GM18517 (cell line): Measurements from ENCODE around the gene CTNNAL1.
"Not testable (repeated sequence)": the region's sequence is repeated elsewhere in the genome, so short reads cannot be mapped to it uniquely, and the experiment has no call there.

Experiments
- ATAC-seq: cut with Tn5 transposase; IDR thresholded peaks from one replicate; pipeline ENCODE4 v1.9.1; 2021; ENCODE audit warnings: mild to moderate bottlenecking, moderate library complexity; ENCODE audit not compliant: unreplicated experiment

Gene CTNNAL1, protein sequence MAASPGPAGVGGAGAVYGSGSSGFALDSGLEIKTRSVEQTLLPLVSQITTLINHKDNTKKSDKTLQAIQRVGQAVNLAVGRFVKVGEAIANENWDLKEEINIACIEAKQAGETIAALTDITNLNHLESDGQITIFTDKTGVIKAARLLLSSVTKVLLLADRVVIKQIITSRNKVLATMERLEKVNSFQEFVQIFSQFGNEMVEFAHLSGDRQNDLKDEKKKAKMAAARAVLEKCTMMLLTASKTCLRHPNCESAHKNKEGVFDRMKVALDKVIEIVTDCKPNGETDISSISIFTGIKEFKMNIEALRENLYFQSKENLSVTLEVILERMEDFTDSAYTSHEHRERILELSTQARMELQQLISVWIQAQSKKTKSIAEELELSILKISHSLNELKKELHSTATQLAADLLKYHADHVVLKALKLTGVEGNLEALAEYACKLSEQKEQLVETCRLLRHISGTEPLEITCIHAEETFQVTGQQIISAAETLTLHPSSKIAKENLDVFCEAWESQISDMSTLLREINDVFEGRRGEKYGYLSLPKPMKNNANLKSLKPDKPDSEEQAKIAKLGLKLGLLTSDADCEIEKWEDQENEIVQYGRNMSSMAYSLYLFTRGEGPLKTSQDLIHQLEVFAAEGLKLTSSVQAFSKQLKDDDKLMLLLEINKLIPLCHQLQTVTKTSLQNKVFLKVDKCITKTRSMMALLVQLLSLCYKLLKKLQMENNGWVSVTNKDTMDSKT

DNA sequence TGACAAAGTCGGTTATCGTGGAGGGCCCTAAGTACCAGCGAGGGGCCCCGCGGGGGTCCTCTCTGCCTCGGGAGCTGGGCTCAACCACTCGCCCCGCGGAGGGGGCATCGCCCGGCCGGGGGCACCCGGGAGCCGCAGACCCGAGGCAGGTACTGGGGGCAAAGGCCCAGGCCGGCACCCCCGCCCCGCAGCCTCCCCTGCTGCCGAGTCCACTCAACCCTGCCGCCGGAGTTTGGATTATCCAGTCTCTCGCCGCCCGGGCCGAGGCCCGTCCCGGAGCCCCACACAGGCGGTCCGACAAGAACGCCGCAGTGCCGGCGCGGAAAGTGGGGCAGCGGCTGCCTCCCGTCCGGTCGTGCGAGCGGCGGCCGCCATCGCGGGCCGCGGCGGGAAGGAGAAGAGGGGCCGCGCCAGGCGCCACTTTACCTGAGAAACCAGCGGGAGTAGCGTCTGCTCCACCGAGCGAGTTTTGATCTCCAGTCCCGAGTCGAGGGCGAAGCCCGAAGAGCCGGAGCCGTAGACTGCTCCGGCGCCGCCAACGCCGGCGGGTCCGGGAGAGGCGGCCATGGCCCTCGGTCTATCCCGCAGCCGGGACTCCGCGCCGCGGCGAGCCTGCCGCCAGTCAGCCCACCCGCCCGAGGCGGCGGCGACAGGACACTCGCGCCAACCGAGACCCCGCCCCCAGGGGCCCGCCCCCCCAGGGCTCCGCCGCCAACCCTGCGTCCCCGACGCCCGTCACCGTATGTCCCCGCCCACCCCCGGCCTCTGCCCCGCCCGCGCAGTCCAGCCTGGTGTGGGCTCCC is at the start of gene CTNNAL1:
Gene CTNNAL1, minus strand, starts transcription at position 624 of the 803 bp plus-strand sequence. Its CDS starts 57 bp downstream, at position 567.
- ATAC-seq, result peak; percentile 65

DNA sequence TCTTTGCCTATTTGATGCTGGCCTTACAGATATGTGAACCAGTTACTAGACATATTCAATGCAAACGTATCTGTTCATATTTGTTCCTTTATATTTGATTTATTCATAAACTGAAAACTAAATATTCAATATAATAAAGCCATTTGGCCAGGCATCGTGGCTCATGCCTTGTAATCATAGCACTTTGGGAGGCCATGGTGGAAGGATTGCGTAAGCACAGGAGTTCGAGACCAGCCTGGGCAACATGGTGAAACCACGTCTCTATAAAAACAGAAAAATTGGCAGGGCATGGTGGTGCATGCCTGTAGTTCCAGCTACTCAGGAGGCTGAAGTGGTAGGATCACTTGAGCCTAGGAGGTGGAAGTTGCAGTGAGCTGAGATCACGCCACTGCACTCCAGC is 49.2 kb upstream of the CTNNAL1 start:
- ATAC-seq, result no peak

DNA sequence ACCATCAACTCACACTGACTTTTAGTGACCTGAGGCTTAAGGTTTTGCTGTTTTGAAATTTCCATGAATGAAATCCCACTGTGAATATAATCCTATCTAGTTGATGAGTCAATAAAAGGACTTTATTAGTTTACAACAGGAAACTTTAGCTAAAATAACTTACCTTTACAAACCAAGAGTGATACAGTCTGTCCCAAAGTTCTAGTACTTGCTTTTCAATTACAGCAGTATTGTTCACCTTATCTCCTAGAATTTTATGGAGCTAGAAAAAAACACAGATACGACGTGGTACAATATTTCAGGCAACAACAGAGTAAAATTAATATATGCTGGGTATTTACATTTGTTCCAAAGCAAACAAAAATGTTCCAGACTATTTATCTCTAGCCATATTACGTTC is 46.9 kb upstream of the CTNNAL1 start:
- no peak for ATAC-seq

DNA sequence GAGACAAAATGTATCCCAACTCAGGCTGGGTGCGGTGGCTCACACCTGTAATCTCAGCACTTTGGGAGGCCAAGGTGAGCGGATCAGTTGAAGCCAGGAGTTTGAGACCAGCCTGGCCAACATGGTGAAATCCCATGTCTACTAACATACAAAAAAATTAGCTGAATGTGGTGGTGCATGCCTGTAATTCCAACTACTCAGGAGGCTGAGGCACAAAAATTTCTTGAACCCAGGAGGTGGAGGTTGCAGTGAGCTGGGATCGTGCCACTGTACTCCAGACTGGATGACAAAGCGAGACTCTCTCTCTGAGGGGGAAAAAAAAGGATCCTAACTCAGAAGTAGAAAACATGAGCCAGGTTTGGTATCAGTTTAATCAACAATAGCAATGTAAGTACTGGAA is 39.8 kb upstream of the CTNNAL1 start:
- ATAC-seq, result not testable (repeated sequence)

DNA sequence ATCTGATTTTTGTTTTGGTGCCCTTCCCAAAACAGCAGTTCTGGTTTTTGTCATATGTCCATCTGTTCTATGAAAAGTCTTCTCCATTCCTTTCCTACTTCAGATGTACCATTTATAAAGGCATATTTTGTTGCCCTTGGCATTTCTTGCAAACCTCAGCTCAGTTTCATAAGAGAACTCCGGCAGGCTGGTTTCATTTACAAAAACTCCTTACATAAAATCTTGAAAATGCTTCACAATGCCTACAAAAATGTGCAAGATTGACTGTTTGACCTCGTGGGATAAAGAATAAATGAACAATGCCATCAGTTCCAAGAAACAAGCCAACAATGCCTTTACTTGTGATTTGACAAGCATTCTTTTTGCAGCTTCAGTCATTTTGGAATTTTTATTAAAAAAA is 39.1 kb upstream of the CTNNAL1 start:
- ATAC-seq, result no peak

DNA sequence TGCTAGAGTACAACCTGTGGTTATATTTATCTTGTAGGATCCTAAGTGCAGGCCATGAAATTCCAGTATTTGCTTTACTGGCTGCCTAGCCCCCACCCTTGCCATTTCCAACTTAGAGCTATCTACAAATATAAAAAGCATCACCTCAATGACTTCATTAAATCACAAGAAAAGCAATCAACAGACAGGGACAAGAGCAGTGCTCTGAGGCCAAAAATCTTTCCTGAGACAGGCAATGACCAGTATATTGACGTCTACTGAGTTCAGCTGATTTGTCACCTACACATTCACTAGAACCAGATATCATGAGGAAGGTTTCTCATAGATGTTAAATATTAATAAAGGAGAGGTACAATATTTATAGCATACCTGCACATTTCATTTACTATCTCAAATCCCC is 38.4 kb upstream of the CTNNAL1 start:
- no peak for ATAC-seq

DNA sequence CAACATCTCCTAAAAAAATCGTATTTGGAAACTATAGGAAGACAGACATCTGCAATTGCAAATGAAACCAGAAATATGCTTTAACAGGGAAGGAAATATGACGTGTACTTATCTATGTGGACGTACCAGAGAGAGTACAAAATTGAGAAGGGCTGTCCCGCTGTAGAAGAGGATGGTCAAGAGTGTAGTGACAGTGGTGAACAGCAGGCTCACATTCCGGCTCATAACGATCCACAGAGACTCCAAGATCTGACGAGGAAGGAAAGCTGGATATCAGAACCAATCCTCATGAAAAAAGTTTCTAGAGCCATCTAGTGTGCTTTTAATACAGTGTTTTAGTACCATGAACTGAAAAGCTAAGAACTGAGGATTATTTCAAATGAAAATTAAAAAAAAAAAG is 37.1 kb upstream of the CTNNAL1 start:
- ATAC-seq, result no peak

DNA sequence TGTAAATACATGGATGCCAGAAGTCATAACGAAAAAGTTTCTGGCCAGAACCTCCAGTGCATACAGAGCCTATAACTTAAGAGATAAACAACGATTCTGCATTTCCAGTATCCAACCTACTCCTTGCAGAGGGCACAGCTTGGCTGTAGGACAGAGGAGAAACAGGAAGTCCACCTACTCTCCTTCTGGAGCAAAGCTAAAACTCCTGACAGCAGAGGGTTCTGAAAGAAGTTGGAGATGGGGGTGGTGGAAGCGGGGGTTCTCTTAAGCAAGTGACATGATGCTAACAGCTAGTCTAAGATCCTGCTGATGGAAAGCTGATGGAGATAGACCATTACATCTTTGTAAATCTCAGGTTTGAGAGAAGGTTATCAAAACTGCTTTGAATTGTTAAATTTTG is 35.5 kb upstream of the CTNNAL1 start:
- no peak for ATAC-seq

DNA sequence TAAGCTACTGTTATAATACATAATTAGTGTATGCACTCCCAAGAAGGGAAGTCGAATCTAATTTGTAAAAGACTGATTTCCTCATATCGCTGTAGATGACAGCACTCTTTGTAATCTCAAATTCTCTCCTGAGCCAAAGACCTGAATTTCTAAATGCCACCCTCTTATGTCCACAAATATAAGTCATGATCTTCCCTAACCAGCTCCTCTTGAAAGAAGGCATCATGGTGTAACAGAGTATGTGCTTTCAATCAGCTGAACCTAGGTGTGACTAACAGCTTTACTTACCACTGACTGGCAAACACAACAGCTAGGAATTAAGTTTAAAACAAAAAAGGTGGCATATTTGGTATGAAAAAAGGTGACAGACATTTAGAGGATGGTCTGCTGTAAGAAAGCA is 34.0 kb upstream of the CTNNAL1 start:
- no peak for ATAC-seq

DNA sequence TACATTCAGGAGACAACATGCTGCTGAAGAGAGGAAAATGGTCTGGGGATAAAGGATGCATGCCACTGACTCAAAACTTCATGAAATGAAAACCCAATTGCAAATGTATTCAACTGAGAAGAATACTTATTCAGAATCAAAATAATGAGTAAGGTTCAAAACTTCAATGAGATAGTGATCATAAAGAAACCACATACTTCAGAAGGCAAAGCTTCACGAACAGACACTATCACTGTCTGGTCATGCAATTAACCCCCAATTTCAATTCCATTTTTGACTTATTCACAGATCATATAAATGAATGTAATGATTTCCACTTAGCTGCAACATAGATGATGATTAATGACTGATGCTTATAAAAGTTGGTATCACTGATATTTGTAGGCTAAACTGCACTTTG is 33.0 kb upstream of the CTNNAL1 start:
- no peak for ATAC-seq

DNA sequence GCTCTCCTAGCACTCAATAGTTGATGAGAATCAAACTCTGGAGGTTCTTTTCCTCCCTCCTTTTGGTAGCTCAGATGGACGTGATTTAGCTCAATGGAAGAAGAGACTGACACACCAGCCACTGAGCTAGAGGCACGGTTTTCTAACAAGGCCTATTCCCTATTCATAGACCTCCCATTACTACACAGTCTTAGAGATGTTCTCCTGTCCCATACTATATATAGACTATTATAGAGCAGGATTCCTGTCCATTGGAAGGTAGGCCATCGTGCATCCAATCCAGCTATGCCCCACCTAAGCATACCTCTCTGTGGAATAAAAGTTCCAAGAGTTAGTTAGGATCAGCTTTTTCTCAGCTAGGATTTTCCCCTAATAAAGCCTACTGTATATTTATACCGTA is 30.3 kb upstream of the CTNNAL1 start:
- ATAC-seq, result no peak

DNA sequence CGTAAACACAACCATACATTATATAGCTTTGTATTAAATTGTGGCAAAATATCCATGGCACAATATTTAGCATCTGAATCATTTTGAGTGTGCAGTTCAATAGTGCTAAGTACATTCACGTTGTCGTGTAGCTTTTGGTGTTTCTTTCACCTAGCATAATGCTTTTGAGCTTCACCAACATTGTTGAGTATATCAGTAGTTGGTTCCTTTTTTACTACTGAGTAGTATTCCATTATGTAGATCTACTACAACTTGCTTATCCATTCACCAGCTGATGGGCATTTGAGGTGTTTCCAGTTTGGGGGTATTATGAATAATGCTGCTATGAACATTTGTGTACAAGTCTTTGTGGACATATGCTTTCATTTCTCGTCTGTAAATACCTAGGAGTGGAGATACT is 27.3 kb upstream of the CTNNAL1 start:
- no peak for ATAC-seq

DNA sequence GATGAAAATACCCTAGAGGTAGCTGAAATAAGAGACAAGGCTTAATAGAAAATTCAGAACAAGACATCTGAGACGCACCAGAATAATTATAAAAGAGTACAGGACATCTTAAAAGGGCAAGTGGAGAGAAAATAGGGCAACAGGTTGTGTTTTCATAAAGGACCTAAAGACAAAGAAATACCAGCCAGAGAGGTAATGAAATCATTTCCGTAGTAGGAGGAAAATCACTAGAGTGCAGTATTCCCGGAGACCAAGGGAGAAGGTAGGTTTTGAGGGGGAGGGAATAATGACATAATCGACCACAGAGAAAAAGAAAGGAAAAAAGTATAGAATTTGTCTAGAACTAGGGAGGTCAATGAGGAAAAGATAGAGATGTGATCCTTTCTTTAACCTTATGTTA is 26.2 kb upstream of the CTNNAL1 start:
- no peak for ATAC-seq

DNA sequence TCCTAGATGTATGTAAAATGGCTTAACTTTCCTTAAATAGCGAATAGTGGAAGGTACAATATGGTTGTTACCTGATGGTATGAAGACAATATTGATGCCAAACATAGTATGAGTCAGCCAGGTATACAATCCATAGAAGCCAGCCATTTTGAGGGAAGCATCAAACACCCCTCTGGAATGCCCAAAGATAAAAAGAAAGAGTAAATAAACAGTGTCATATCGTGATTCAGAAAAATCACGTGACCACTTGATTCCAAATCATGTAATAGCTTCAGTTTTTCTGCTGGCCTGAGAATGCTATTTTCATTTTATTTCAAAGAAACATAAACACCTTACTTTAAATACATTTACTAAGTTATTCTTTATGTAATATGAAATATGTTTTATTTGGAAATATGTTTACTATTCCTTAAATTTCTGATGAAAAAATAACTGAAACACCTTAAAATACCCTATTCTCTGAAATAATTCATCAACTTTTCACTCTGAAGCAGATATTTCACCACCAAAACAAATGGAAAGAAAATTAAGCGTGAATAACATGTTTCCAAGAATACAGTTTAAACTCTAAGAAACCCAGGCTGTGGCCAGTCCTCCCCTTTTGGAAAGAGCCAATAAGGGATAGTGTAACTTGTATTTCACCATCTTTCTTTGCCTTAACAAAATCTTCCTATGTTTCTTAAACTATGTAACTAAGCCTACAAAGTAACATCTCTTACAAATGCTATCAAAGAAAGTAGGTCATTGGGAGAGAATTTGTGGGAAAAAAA is 24.8 kb upstream of the CTNNAL1 start:
- no peak for ATAC-seq

DNA sequence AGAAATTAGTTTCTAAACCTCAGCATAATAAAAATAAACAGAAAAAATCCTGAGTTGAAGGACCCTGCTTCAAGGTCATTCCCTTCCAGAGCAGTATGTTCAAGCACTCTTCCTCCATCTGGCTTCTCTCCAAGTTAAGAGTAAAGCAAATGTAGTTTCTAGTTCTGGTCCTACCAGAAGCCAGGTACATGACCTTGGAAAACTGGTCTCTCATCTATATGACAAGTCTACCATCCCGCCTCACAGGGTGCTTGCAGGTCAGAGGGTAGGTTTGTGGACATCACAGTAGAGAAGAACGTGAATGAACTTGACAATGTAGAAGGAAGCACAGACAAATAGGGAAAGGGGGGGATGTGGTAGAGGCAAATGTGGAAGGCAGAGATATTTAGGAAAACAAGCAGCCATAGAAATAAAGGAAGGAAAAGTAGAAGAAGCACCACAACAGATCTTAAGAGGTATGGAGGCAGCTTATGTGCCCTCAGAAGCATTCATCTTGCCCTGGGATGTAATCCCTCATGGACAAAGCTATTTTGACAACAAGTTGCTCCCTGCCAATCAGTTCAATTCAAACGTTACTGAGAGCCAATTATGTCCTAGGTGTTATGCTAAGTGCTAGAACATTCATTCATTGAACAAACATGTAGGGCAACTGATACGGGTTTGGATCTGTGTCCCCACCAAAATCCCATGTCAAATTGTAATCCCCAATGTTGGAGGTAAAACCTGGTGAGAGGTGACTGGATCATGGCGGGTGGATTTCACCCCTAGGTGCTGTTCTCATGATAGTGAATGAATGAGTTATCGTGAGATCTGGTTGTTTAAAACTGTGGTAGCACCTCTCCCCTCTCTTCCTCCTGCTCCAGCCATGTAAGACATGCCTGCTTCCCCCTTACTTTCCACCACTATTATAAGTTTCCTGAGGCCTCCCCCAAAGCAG is 23.7 kb upstream of the CTNNAL1 start:
- no peak for ATAC-seq

DNA sequence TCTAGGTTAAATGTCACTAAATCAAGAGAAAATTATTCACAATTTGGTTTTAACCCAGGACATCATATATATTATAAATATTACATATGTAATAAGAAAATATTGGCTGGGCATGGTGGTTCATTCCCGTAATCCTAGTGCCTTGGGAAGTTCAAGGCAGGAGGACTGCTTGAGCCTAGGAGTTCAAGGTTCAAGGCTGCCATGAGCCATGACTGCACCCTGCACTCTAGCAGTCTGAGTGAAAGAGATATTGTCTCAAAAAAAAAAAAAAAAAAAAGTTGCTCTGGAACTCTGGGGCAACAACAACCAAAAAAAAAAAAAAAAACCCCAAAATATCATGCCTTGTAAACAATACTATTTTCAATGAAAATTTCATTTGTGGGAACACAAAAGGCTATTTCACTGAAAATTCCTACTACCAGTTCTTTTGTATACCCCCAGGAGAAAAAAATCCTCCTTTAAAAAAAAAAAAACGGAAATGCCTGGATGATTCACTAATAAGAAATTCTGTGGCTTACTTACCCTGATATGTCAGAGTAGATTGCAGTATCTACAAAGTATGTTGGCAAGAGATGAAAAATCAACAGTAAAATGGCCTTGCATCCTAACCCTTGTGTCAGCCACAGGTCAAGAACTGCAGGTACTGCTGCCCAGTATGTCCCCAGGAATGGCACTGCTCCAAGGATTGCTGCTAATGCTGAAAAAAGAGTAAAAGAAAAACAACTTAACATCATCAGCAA is 22.6 kb upstream of the CTNNAL1 start:
- ATAC-seq, result no peak

DNA sequence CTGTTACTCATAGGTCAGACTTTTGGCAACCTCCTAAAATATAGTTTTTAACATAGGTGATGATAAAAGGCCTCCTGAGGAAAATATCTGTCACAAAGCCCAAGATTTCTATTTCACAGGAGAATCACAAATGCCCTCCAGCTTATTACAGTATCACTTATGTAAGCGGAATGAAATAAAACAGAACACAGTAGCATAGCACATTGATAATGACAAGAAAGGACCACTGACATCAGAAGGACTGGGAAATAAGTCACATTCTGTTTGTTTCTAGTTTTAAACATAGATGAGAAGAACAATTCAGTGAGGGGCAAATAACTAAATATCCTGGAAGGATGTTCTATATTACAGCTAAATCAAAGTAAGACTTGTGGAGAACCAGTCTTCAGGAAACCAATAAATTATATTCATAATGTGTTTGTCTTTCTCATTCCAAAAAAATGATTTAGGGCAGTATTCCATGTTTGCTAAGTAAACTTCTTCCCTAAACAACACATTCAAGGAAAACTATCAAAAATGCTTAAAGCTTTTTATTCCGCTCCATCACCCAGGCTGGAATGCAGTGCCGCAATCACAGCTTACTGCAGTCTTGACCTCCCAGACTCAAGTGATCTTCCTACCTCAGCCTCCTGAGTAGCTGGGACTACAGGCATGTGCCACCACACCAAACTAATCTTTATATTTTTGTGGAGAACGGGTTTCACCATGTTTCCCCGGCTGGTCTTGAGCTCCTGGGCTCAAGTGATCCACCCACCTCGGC is 20.8 kb upstream of the CTNNAL1 start:
- ATAC-seq, result no peak

DNA sequence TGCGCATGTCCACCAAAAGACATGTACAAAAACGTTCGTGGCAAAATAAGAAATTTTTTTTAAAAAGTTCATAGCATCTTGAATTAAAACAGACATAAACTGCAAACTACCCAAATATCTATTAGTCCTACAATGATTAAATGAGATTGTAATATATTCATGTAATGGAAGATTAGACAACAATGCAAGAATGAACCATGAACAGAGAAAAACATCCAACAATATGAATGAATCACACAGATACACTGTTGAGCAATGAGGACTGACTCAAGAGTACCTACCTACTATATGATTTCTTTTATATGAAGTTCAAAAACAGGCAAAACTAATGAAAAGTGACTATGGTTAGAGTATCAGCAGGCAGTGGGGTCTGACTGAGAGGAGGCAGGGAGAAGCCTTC is 17.9 kb upstream of the CTNNAL1 start:
- ATAC-seq, result no peak
